SK-N-SH treated with all-trans-retinoic acid at 6 μM for 48 hours (cell line): ENCODE data around the gene FHOD3.

Experiments used
- ARNTL ChIP-seq: fragments of 450-650 bp; formaldehyde crosslinking; IDR thresholded peaks from 2 replicates; pipeline ENCODE4 v1.5.0; 2020; ENCODE audit warnings: low read depth, mild to moderate bottlenecking, moderate library complexity, borderline replicate concordance
- BACH2 ChIP-seq: fragments of 250-450 bp; sonication (Bioruptor Pico); IDR thresholded peaks from 2 replicates; pipeline ENCODE4 v1.9.0; 2021; ENCODE audit warnings: mild to moderate bottlenecking, borderline replicate concordance
- CREB5 ChIP-seq: fragments of 250-450 bp; sonication (Bioruptor Pico); IDR thresholded peaks from 2 replicates; pipeline ENCODE4 v1.5.1; 2020; ENCODE audit warnings: low read depth, mild to moderate bottlenecking, moderate library complexity
- CSRNP3 ChIP-seq: fragments of 250-450 bp; sonication (Bioruptor Pico); IDR thresholded peaks from 2 replicates; pipeline ENCODE4 v1.5.1; 2021; ENCODE audit warnings: mild to moderate bottlenecking, moderate library complexity
- ESRRG ChIP-seq: fragments of 250-450 bp; sonication (Bioruptor Pico); IDR thresholded peaks from 2 replicates; pipeline ENCODE4 v1.6.1; 2021; ENCODE audit warnings: mild to moderate bottlenecking
- GLIS3 ChIP-seq: fragments of 250-450 bp; sonication (Bioruptor Pico); IDR thresholded peaks from 2 replicates; pipeline ENCODE4 v1.5.0; 2020; ENCODE audit warnings: mild to moderate bottlenecking, moderate library complexity
- PATZ1 ChIP-seq: fragments of 250-450 bp; sonication (Bioruptor Pico); IDR thresholded peaks from 2 replicates; pipeline ENCODE4 v1.8.0; 2020; ENCODE audit warnings: mild to moderate bottlenecking, moderate library complexity, borderline replicate concordance
- POU6F1 ChIP-seq: fragments of 250-450 bp; sonication (Bioruptor Pico); IDR thresholded peaks from 2 replicates; pipeline ENCODE4 v1.8.0; 2021; ENCODE audit warnings: low read depth, mild to moderate bottlenecking, moderate library complexity, borderline replicate concordance
- RARB ChIP-seq: fragments of 250-450 bp; sonication (Bioruptor Pico); IDR thresholded peaks from 2 replicates; pipeline ENCODE4 v1.8.0; 2021; ENCODE audit warnings: mild to moderate bottlenecking, moderate library complexity
- SNAI2 ChIP-seq: fragments of 250-450 bp; sonication (Bioruptor Pico); IDR thresholded peaks from 2 replicates; pipeline ENCODE4 v1.5.0; 2020; ENCODE audit warnings: mild to moderate bottlenecking, moderate library complexity
- TSHZ2 ChIP-seq: fragments of 250-450 bp; sonication (Bioruptor Pico); IDR thresholded peaks from 2 replicates; pipeline ENCODE4 v1.5.0; 2020; ENCODE audit warnings: mild to moderate bottlenecking, moderate library complexity
- ZC3H10 ChIP-seq: fragments of 250-450 bp; sonication (Bioruptor Pico); IDR thresholded peaks from 2 replicates; pipeline ENCODE4 v1.5.1; 2021; ENCODE audit warnings: mild to moderate bottlenecking, moderate library complexity
- ZNF565 ChIP-seq: fragments of 450-650 bp; formaldehyde crosslinking; conservative IDR thresholded peaks from 2 replicates; pipeline ENCODE4 v1.5.0; 2020; ENCODE audit warnings: low read depth, mild to moderate bottlenecking, moderate library complexity

- no peak for TF ChIP-seq CSRNP3
- TF ChIP-seq BACH2 (CRISPR knock-in tag), result no peak
- no peak for TF ChIP-seq GLIS3 (CRISPR knock-in tag)
- no peak for TF ChIP-seq SNAI2 (CRISPR knock-in tag)
- TF ChIP-seq ARNTL, result no peak
- TF ChIP-seq POU6F1 (CRISPR knock-in tag), result no peak
- no peak for TF ChIP-seq ZC3H10 (CRISPR knock-in tag)
- TF ChIP-seq TSHZ2 (CRISPR knock-in tag), result no peak
- no peak for TF ChIP-seq CREB5
- TF ChIP-seq RARB (CRISPR knock-in tag), result no peak
- TF ChIP-seq ESRRG (CRISPR knock-in tag), result no peak
- no peak for TF ChIP-seq PATZ1 (CRISPR knock-in tag)
- TF ChIP-seq ZNF565 (CRISPR knock-in tag), result no peak
These were observed 361.1 kb downstream of the FHOD3 start for GRCh38 chr18:36658611-36659010.
